Neuronal stem cell (in vitro differentiated cells): Measurements from ENCODE around the gene ADTRP.

Source experiments
- DNase-seq: peaks from one replicate; pipeline ENCODE4 v3.0.0-alpha.2; 2013; ENCODE audit warnings: low spot score
- H2AFZ ChIP-seq: one replicate; pipeline ENCODE4 v1.6.1; 2013; ENCODE audit warnings: mild to moderate bottlenecking, low read length, inconsistent platforms
- H2AK5ac ChIP-seq: 2 replicates; pipeline ENCODE4 v1.6.1; 2013; ENCODE audit warnings: low read depth, mild to moderate bottlenecking, inconsistent platforms, low read length, moderate library complexity, mixed read lengths
- H2BK120ac ChIP-seq: 2 replicates; pipeline ENCODE4 v1.6.1; 2013; ENCODE audit warnings: low read depth, mild to moderate bottlenecking, inconsistent platforms, low read length, moderate library complexity, mixed read lengths
- H2BK12ac ChIP-seq: one replicate; pipeline ENCODE4 v1.6.1; 2013; ENCODE audit warnings: low read length, inconsistent platforms
- H2BK15ac ChIP-seq: 2 replicates; pipeline ENCODE4 v1.6.1; 2013; ENCODE audit warnings: mild to moderate bottlenecking, low read length, inconsistent platforms, mixed read lengths
- H2BK5ac ChIP-seq: one replicate; pipeline ENCODE4 v1.6.1; 2013; ENCODE audit warnings: inconsistent platforms, mild to moderate bottlenecking, low read length, moderate library complexity
- H3K14ac ChIP-seq: one replicate; pipeline ENCODE4 v1.6.1; 2013; ENCODE audit warnings: low read length, inconsistent platforms
- H3K18ac ChIP-seq: 2 replicates; pipeline ENCODE4 v1.6.1; 2013; ENCODE audit warnings: low read length, inconsistent platforms
- H3K23ac ChIP-seq: 2 replicates; pipeline ENCODE4 v1.6.1; 2013; ENCODE audit warnings: low read depth, mild to moderate bottlenecking, mixed read lengths, low read length, inconsistent platforms; ENCODE audit not compliant: poor library complexity
- H3K27ac ChIP-seq: replicated peaks from 3 replicates; pipeline ENCODE4 v1.5.1; 2013; ENCODE audit warnings: low read length, inconsistent platforms
- H3K27me3 ChIP-seq, 3 experiments: 2 replicates each; pipeline ENCODE4 v1.6.1; 2013; ENCODE audit warnings: low read length in 3 of 3, mild to moderate bottlenecking in 2 of 3, inconsistent platforms in 1 of 3, low read depth in 1 of 3, mixed read lengths in 1 of 3, moderate library complexity in 1 of 3; ENCODE audit not compliant: control insufficient read depth in 3 of 3, insufficient read depth in 3 of 3
- H3K36me3 ChIP-seq, 2 donors: replicated peaks in 1 of 2; 2 replicates each; pipeline ENCODE4 v1.6.1; 2013; ENCODE audit warnings: low read length in 2 of 2; ENCODE audit not compliant: control insufficient read depth in 2 of 2, insufficient read depth in 2 of 2
- H3K4ac ChIP-seq: 2 replicates; pipeline ENCODE4 v1.6.1; 2013; ENCODE audit warnings: inconsistent platforms, mild to moderate bottlenecking, low read length, moderate library complexity
- H3K4me1 ChIP-seq, 2 donors: 1 replicate in 1 of 2; 2 replicates in 1 of 2; pipeline ENCODE4 v1.6.1; 2013; ENCODE audit warnings: low read length in 2 of 2, low read depth in 1 of 2; ENCODE audit not compliant: control insufficient read depth in 2 of 2, insufficient read depth in 1 of 2
- H3K4me2 ChIP-seq: one replicate; pipeline ENCODE4 v1.6.1; 2013; ENCODE audit warnings: mild to moderate bottlenecking, low read length, inconsistent platforms; ENCODE audit not compliant: insufficient read depth, poor library complexity, severe bottlenecking
- H3K4me3 ChIP-seq, 2 donors: 2 replicates each; pipeline ENCODE4 v1.5.1; 2013; ENCODE audit warnings: low read length in 2 of 2, mild to moderate bottlenecking in 2 of 2, inconsistent platforms in 1 of 2, moderate library complexity in 1 of 2
- H3K79me1 ChIP-seq: one replicate; pipeline ENCODE4 v1.6.1; 2013; ENCODE audit warnings: low read depth, mild to moderate bottlenecking, inconsistent platforms, low read length, moderate library complexity
- H3K9ac ChIP-seq: one replicate; pipeline ENCODE4 v1.6.1; 2013; ENCODE audit warnings: mild to moderate bottlenecking, low read depth, low read length, inconsistent platforms; ENCODE audit not compliant: poor library complexity
- H3K9me3 ChIP-seq, 2 donors: replicated peaks in 1 of 2; 2 replicates each; pipeline versions ENCODE3 to v1.6.1; 2013; ENCODE audit warnings: low read length in 2 of 2, mild to moderate bottlenecking in 2 of 2, inconsistent platforms in 1 of 2, low read depth in 1 of 2, mixed read lengths in 1 of 2, moderate library complexity in 1 of 2; ENCODE audit not compliant: control insufficient read depth in 2 of 2, insufficient read depth in 1 of 2
- H4K8ac ChIP-seq: one replicate; pipeline ENCODE4 v1.6.1; 2013; ENCODE audit warnings: low read depth, mild to moderate bottlenecking, inconsistent platforms, low read length, moderate library complexity
- H4K91ac ChIP-seq: one replicate; pipeline ENCODE4 v1.6.1; 2013; ENCODE audit warnings: low read length, low read depth, mild to moderate bottlenecking, inconsistent platforms; ENCODE audit not compliant: poor library complexity
- WGBS, 2 donors: extraction: QIAGEN DNeasy Blood & Tissue Kit; methylation state at CpG; one replicate each; pipeline ENCODE4 v1.1.7; 2013; ENCODE audit warnings: missing lambda C conversion rate in 2 of 2, mixed read lengths in 1 of 2; ENCODE audit not compliant: insufficient read length in 2 of 2, insufficient replicate concordance in 1 of 2; ENCODE audit errors: extremely low coverage in 2 of 2; 5-methylcytosine and 5-hydroxymethylcytosine counted together

ADTRP gene

DNA sequence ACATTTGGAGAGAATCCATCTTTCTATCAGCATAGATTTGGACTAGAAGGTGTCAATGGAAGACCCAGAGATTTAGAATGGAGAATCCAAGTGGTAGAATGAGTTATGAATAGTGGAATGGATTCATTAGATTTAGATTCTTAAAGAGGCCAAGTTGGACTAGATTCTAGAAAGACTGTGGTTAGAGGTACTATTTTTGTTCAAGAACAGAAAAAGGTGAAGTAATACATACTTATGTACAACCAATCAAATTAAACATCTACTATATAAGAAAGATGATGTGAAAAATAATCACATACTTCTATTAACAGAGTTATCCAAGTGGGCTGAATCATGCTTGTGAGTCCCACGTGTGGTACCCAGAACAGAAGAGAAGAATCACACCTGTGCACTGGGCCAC lies 33.8 kb upstream of the ADTRP start:
- Histone ChIP-seq H4K91ac (no peak overlapping the region), H3K4me2 (no peak overlapping the region), H4K8ac (no peak overlapping the region), H3K18ac (no peak overlapping the region), H3K23ac (no peak overlapping the region), H2BK5ac (no peak overlapping the region), H2BK15ac (no peak overlapping the region), H3K27ac (no peak overlapping the region), H3K9ac (no peak overlapping the region), H2AFZ (no peak overlapping the region), H2AK5ac (no peak overlapping the region), H2BK12ac (no peak overlapping the region), H3K27me3 (no peaks in the 10 kb centered on the region), H3K14ac (no peak overlapping the region), H3K9me3 (no peaks in the 10 kb centered on the region), H3K79me1 (no peaks in the 10 kb centered on the region), H2BK120ac (no peak overlapping the region), H3K4me3 (no peak overlapping the region), H3K4ac (no peak overlapping the region), H3K36me3 (no peaks in the 10 kb centered on the region), H3K4me1 (peaks cover 0 to 1% of the 10 kb centered on the region in 2 donors)
- DNase-seq: no peak
- WGBS, 2 donors: no CpG with 5 or more reads among the region's 1 CpG

DNA sequence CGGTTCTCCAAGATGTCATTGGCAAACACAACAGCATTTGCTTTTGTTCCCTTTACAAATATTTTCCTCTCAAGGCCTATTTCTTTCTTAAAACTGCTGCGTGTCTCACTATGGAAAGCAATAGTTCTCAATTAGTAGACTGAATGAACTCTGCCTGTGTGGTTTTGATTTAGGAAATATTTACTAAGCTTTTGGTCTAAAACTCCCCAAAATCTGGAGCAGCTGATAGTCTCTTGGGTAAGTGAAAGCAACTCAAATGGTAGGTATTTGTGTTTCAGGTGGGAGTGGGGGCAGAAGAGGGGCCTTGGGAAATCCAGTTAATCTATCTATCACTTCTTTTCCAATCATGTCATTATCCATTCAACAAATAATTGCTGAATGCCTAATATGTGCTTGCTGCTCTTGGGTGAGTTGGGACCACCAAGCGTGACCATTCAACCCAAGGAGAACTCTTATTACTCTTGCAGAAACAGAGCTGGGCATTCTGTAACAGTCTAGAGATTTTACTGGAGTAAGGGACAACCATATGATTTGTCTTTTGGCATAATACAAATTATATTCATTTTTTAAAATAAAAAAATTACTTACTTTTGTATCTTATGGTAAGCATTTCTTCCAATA lies 33.2 kb upstream of the ADTRP start:
- no CpG with 5 or more reads among the region's 3 CpGs for WGBS, 2 donors
- no peak for DNase-seq

DNA sequence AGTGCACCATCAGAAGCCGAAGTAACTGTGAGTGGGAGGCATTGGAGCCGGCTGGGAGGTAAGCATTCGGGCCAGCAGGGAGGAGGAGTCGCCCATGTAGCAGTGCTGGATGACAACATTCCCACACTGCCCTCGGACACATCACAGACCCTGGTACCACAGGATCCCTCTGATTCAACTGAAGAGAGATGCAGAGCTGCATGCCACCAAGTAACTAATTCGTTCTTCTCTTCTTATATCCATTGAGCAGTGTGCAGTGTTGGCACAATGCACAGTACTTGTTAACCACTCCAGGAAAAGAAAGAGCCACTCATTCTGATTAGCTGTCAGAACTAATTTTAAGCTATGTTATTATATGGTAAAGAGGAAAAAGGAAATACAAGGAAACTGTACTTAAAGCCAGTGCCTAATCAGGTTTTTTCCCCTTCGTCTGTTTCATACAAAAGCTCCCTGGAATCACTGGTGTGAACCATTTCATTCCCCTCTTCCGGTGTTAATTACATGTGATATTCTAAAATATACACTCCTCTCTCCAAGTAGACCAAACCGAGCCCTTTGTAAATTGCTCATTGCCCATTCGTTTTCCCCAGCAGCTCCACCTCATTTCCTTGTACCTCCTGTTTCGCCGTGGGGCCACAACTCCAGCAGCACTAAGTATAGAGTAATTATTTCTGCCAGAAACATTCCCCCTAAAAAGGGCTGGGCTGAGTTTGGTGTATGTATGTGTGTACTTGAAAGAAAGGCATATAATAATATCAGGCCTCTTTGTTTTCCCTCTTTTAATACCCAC lies 32.4 kb upstream of the ADTRP start:
- DNase-seq: no peak
- Histone ChIP-seq H4K91ac (no peak overlapping the region), H2AK5ac (no peak overlapping the region), H3K4me3 (no peak overlapping the region), H3K14ac (no peak overlapping the region), H3K4me2 (no peak overlapping the region), H2BK5ac (no peak overlapping the region), H3K9ac (no peak overlapping the region), H2BK120ac (no peak overlapping the region), H2AFZ (no peak overlapping the region), H3K27me3 (no peaks in the 10 kb centered on the region), H3K23ac (no peak overlapping the region), H4K8ac (no peak overlapping the region), H3K27ac (no peak overlapping the region), H3K4ac (no peak overlapping the region), H3K79me1 (no peaks in the 10 kb centered on the region), H3K18ac (no peak overlapping the region), H3K36me3 (no peaks in the 10 kb centered on the region), H3K4me1 (peaks cover 0 to 1% of the 10 kb centered on the region in 2 donors), H2BK12ac (no peak overlapping the region), H3K9me3 (no peaks in the 10 kb centered on the region), H2BK15ac (no peak overlapping the region)
- no CpG with 5 or more reads among the region's 12 CpGs for WGBS, 2 donors

More for the DNA sequence above, 33.2 kb upstream of the ADTRP start:
- no peak overlapping the region for H4K91ac ChIP-seq
- H2AFZ ChIP-seq: no peak overlapping the region
- no peak overlapping the region for H3K4me3 ChIP-seq
- no peak overlapping the region for H3K4me2 ChIP-seq
- H2BK12ac ChIP-seq: no peak overlapping the region
- no peaks in the 10 kb centered on the region for H3K9me3 ChIP-seq
- no peaks in the 10 kb centered on the region for H3K27me3 ChIP-seq
- no peak overlapping the region for H3K27ac ChIP-seq
- H2BK120ac ChIP-seq: no peak overlapping the region
- H3K36me3 ChIP-seq: no peaks in the 10 kb centered on the region
- H3K23ac ChIP-seq: no peak overlapping the region
- no peak overlapping the region for H4K8ac ChIP-seq
- H2BK15ac ChIP-seq: no peak overlapping the region
- no peak overlapping the region for H3K9ac ChIP-seq
- H3K79me1 ChIP-seq: no peaks in the 10 kb centered on the region
- H3K18ac ChIP-seq: no peak overlapping the region
- H3K14ac ChIP-seq: no peak overlapping the region
- H3K4me1 ChIP-seq: peaks cover 0 to 1% of the 10 kb centered on the region in 2 donors
- no peak overlapping the region for H2BK5ac ChIP-seq
- no peak overlapping the region for H3K4ac ChIP-seq
- no peak overlapping the region for H2AK5ac ChIP-seq

DNA sequence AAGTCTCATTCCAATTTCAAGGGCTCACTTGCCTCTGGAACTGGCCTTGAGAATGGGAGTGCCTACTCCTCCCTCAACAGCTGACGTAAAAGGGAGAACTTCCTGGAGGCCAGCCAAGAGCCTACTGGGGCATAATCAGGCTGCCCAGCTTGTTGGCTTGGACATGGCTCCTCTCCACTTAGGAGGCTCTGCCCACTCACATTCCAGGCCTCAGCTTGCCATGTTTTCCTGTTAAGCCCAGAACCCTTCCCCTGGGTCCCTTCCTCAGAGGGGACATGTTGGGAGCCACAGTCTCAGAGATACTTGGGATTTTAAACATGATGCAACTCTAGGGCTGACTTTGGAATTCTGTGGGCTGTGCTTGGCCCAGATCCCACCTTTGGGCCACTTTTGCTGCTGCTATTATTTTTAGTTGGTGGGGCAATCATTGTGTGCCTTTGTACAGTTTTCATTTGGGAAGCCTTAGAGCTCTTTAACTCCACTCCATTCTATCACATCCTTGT lies 31.5 kb upstream of the ADTRP start:
- no peak overlapping the region for H2BK120ac ChIP-seq
- DNase-seq: no peak
- H3K9ac ChIP-seq: no peak overlapping the region
- no peak overlapping the region for H2BK5ac ChIP-seq
- peak overlapping the region; percentile 41 for H3K18ac ChIP-seq
- H3K9me3 ChIP-seq: no peaks in the 10 kb centered on the region
- no peaks in the 10 kb centered on the region for H3K27me3 ChIP-seq
- no peak overlapping the region for H3K4me2 ChIP-seq
- no peak overlapping the region for H4K8ac ChIP-seq
- H3K4ac ChIP-seq: no peak overlapping the region
- H2BK15ac ChIP-seq: no peak overlapping the region
- H4K91ac ChIP-seq: no peak overlapping the region
- H3K4me1 ChIP-seq: peaks cover 0 to 4% of the 10 kb centered on the region in 2 donors
- no peak overlapping the region for H3K23ac ChIP-seq
- H3K36me3 ChIP-seq: no peaks in the 10 kb centered on the region
- no peaks in the 10 kb centered on the region for H3K79me1 ChIP-seq
- peak overlapping the region; percentile 10 for H2AK5ac ChIP-seq
- H3K14ac ChIP-seq: no peak overlapping the region
- H2AFZ ChIP-seq: no peak overlapping the region
- no peak overlapping the region for H2BK12ac ChIP-seq
- no CpG with 5 or more reads among the region's 1 CpG for WGBS, 2 donors
- H3K4me3 ChIP-seq: no peak overlapping the region
- no peak overlapping the region for H3K27ac ChIP-seq
